H9 (cell line): ENCODE results near the gene TIAM1. TPM values are rescaled to one million over a fixed set of nuclear protein-coding genes. Genes with fewer than 3 reads are reported as not detected.
A peak's percentile ranks its signal among the peaks of the same experiment; 100 is the strongest.

Experiments used
- DNase-seq: peaks from one replicate; pipeline ENCODE4 v3.0.0-alpha.2; 2017
- H2AFZ ChIP-seq: one replicate; pipeline ENCODE4 v1.6.1; 2013; ENCODE audit warnings: mild to moderate bottlenecking, low read length, control low read depth, moderate library complexity
- H2AK5ac ChIP-seq: 2 replicates; pipeline ENCODE4 v1.6.1; 2013; ENCODE audit warnings: low read length, control low read depth, mixed read lengths; ENCODE audit not compliant: insufficient read length
- H2BK120ac ChIP-seq: one replicate; pipeline ENCODE4 v1.6.1; 2013; ENCODE audit warnings: low read depth, mild to moderate bottlenecking, low read length, control low read depth, inconsistent platforms; ENCODE audit not compliant: poor library complexity, severe bottlenecking
- H2BK12ac ChIP-seq: 2 replicates; pipeline ENCODE4 v1.6.1; 2013; ENCODE audit warnings: low read length, control low read depth, mixed read lengths, low read depth; ENCODE audit not compliant: insufficient read length
- H2BK15ac ChIP-seq: 2 replicates; pipeline ENCODE4 v1.6.1; 2013; ENCODE audit warnings: low read depth, low read length, control low read depth
- H2BK20ac ChIP-seq: one replicate; pipeline ENCODE4 v1.6.1; 2013; ENCODE audit warnings: low read depth, mild to moderate bottlenecking, low read length, control low read depth, inconsistent platforms; ENCODE audit not compliant: poor library complexity, severe bottlenecking
- H2BK5ac ChIP-seq: 2 replicates; pipeline ENCODE4 v1.6.1; 2013; ENCODE audit warnings: low read length, control low read depth, mixed read lengths; ENCODE audit not compliant: insufficient read length
- H3K14ac ChIP-seq: 2 replicates; pipeline ENCODE4 v1.6.1; 2013; ENCODE audit warnings: low read length, control low read depth; ENCODE audit not compliant: insufficient read depth
- H3K18ac ChIP-seq: 2 replicates; pipeline ENCODE4 v1.6.1; 2013; ENCODE audit warnings: low read depth, mild to moderate bottlenecking, mixed read lengths, low read length, control low read depth; ENCODE audit not compliant: insufficient read length
- H3K23ac ChIP-seq: 2 replicates; pipeline ENCODE4 v1.6.1; 2013; ENCODE audit warnings: low read length, control low read depth, mixed read lengths, low read depth; ENCODE audit not compliant: insufficient read length
- H3K23me2 ChIP-seq: 2 replicates; pipeline ENCODE4 v1.6.1; 2013; ENCODE audit warnings: low read depth, mild to moderate bottlenecking, mixed read lengths, low read length, control low read depth; ENCODE audit not compliant: insufficient read length, poor library complexity, severe bottlenecking
- H3K27ac ChIP-seq: 2 replicates; pipeline ENCODE4 v1.5.1; 2013; ENCODE audit warnings: low read length, control low read depth, mixed read lengths, low read depth; ENCODE audit not compliant: insufficient read length
- H3K27me3 ChIP-seq: 2 replicates; pipeline ENCODE4 v1.6.1; 2013; ENCODE audit warnings: low read length, control low read depth, inconsistent platforms; ENCODE audit not compliant: insufficient read depth
- H3K4ac ChIP-seq: 2 replicates; pipeline ENCODE4 v1.6.1; 2013; ENCODE audit warnings: low read depth, mild to moderate bottlenecking, control low read depth, inconsistent platforms, low read length, moderate library complexity
- H3K4me1 ChIP-seq: 2 replicates; pipeline ENCODE4 v1.6.1; 2013; ENCODE audit warnings: low read length, control low read depth, inconsistent platforms; ENCODE audit not compliant: insufficient read depth
- H3K4me2 ChIP-seq: 2 replicates; pipeline ENCODE4 v1.6.1; 2013; ENCODE audit warnings: low read length, control low read depth, mixed read lengths; ENCODE audit not compliant: insufficient read length, insufficient read depth
- H3K56ac ChIP-seq: 2 replicates; pipeline ENCODE4 v1.6.1; 2013; ENCODE audit warnings: low read depth, mild to moderate bottlenecking, mixed read lengths, low read length, control low read depth; ENCODE audit not compliant: insufficient read length
- H3K79me1 ChIP-seq: 2 replicates; pipeline ENCODE4 v1.6.1; 2013; ENCODE audit warnings: low read depth, mild to moderate bottlenecking, moderate library complexity, low read length, control low read depth, inconsistent platforms; ENCODE audit not compliant: insufficient read depth, poor library complexity, severe bottlenecking
- H3K79me2 ChIP-seq: 2 replicates; pipeline ENCODE4 v1.6.1; 2013; ENCODE audit warnings: low read length, control low read depth, inconsistent platforms; ENCODE audit not compliant: insufficient read depth
- H3K9ac ChIP-seq: 2 replicates; pipeline ENCODE4 v1.6.1; 2013; ENCODE audit warnings: low read length, control low read depth, mixed read lengths; ENCODE audit not compliant: insufficient read length; ENCODE audit errors: extremely low read depth
- H3K9me3 ChIP-seq: one replicate; pipeline ENCODE4 v1.6.1; 2013; ENCODE audit warnings: low read depth, low read length, inconsistent platforms; ENCODE audit not compliant: control insufficient read depth
- H3T11ph ChIP-seq: one replicate; pipeline ENCODE4 v1.6.1; 2013; ENCODE audit warnings: mild to moderate bottlenecking, low read length, control low read depth, inconsistent platforms
- H4K20me1 ChIP-seq: one replicate; pipeline ENCODE4 v1.6.1; 2013; ENCODE audit not compliant: control insufficient read depth, insufficient read length, insufficient read depth
- H4K5ac ChIP-seq: 2 replicates; pipeline ENCODE4 v1.6.1; 2013; ENCODE audit warnings: low read depth, mild to moderate bottlenecking, mixed read lengths, low read length, control low read depth; ENCODE audit not compliant: insufficient read length
- H4K8ac ChIP-seq: replicated peaks from 2 replicates; pipeline ENCODE4 v1.6.1; 2013; ENCODE audit warnings: low read length, control low read depth, mixed read lengths, low read depth; ENCODE audit not compliant: insufficient read length
- H4K91ac ChIP-seq: 2 replicates; pipeline ENCODE4 v1.6.1; 2013; ENCODE audit warnings: low read depth, mild to moderate bottlenecking, moderate library complexity, mixed read lengths, low read length, control low read depth; ENCODE audit not compliant: insufficient read length
- H3K27ac Mint-ChIP-seq, 3 experiments: 2 replicates in 2 of 3; 3 replicates in 1 of 3; pipeline ENCODE4 v1.8.0; 2020 to 2021; ENCODE audit warnings: mixed read lengths in 3 of 3, mild to moderate bottlenecking in 1 of 3, moderate library complexity in 1 of 3
- H3K27me3 Mint-ChIP-seq: 2 replicates; pipeline ENCODE4 v1.8.0; 2021; ENCODE audit warnings: low read depth, mild to moderate bottlenecking, moderate library complexity, mixed read lengths
- H3K36me3 Mint-ChIP-seq, 3 experiments: 2 replicates in 2 of 3; 3 replicates in 1 of 3; pipeline ENCODE4 v1.8.0; 2020 to 2021; ENCODE audit warnings: low read depth in 3 of 3, mixed read lengths in 3 of 3; ENCODE audit not compliant: insufficient read depth in 1 of 3
- H3K4me1 Mint-ChIP-seq, 2 experiments: 2 replicates each; pipeline ENCODE4 v1.8.0; 2020; ENCODE audit warnings: mixed read lengths in 2 of 2
- H3K4me3 Mint-ChIP-seq, 2 experiments: 2 replicates in 1 of 2; 3 replicates in 1 of 2; pipeline ENCODE4 v1.8.0; 2020 to 2021; ENCODE audit warnings: mild to moderate bottlenecking in 2 of 2, mixed read lengths in 2 of 2, moderate library complexity in 1 of 2
- H3K9me3 Mint-ChIP-seq, 2 experiments: 2 replicates in 1 of 2; 3 replicates in 1 of 2; pipeline ENCODE4 v1.8.0; 2020; ENCODE audit warnings: mild to moderate bottlenecking in 2 of 2, mixed read lengths in 2 of 2, moderate library complexity in 1 of 2
- WGBS: extraction: QIAGEN DNeasy Blood & Tissue Kit; methylation state at CpG from one replicate; pipeline ENCODE4 v1.1.7; 2013; ENCODE audit warnings: missing lambda C conversion rate, low lambda C conversion rate, mixed read lengths; ENCODE audit not compliant: insufficient read length; ENCODE audit errors: extremely low coverage; 5-methylcytosine and 5-hydroxymethylcytosine counted together
- total RNA-seq: library from RNA; stranded (reverse); gene quantifications from 2 replicates; pipeline ENCODE4 v1.2.1, GENCODE V29; 2021
- TF ChIP-seq, protein P1 (sequence below): fragments of 200-600 bp; sonication (generic); conservative IDR thresholded peaks from 3 replicates; pipeline ENCODE4 v1.8.0; 2021; ENCODE audit warnings: antibody characterized with exemption, mild to moderate bottlenecking

Gene TIAM1
- total RNA-seq, 1 experiment from 2014 or later, result 23.1 TPM

DNA sequence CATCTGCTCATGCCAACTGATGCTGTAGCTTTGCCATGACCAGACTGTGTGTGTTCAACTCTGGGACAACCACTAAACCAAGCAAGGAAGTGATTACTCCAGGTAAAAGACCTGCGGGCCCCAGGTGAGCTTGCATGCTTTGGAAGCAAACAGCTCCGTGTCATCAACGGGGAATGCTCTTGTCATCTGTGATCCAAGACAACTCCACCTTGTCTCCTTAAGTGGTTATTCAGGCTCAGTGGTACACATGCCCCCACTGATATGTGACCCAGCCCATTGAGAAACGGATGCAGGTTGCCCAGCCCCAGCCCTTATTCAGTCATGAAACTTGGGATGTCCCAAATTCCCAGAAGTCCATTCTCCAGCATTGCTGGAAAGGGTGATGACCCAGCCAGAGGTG, 89.0 kb downstream of the TIAM1 start:
- H2BK20ac ChIP-seq, result no peak overlapping the region

More for the DNA sequence above, 89.0 kb downstream of the TIAM1 start:
- H2BK120ac ChIP-seq, result no peak overlapping the region
- H2BK5ac ChIP-seq, result no peak overlapping the region
- H3K4me1 ChIP-seq, result peaks cover 6% of the 10 kb centered on the region
- Mint-ChIP-seq H3K36me3 (peaks cover 0 to 6% (median 2%) of the 10 kb centered on the region in 3 experiments; a peak in 4 of 7 replicates), H3K27ac (peak overlapping the region; percentile 4 to 57 (median 48); a peak in 1 of 7 replicates), H3K4me3 (no peak overlapping the region), H3K4me1 (peaks cover 44 to 49% of the 10 kb centered on the region in 2 experiments), H3K9me3 (no peaks in the 10 kb centered on the region), H3K27me3 (no peaks in the 10 kb centered on the region)
- H3K79me1 ChIP-seq, result no peaks in the 10 kb centered on the region
- no peak overlapping the region for H2BK12ac ChIP-seq
- H3K23me2 ChIP-seq, result no peaks in the 10 kb centered on the region
- no peak for DNase-seq
- no peak overlapping the region for H3T11ph ChIP-seq
- no peaks in the 10 kb centered on the region for H3K27me3 ChIP-seq
- no peak overlapping the region for H2AFZ ChIP-seq
- H3K9me3 ChIP-seq, result no peaks in the 10 kb centered on the region
- H2BK15ac ChIP-seq, result no peak overlapping the region
- no peak overlapping the region for H4K5ac ChIP-seq
- no peak overlapping the region for H2AK5ac ChIP-seq
- no peak overlapping the region for H3K4ac ChIP-seq
- no peak overlapping the region for H3K23ac ChIP-seq
- H3K18ac ChIP-seq, result no peak overlapping the region
- TF ChIP-seq, protein P1, sequence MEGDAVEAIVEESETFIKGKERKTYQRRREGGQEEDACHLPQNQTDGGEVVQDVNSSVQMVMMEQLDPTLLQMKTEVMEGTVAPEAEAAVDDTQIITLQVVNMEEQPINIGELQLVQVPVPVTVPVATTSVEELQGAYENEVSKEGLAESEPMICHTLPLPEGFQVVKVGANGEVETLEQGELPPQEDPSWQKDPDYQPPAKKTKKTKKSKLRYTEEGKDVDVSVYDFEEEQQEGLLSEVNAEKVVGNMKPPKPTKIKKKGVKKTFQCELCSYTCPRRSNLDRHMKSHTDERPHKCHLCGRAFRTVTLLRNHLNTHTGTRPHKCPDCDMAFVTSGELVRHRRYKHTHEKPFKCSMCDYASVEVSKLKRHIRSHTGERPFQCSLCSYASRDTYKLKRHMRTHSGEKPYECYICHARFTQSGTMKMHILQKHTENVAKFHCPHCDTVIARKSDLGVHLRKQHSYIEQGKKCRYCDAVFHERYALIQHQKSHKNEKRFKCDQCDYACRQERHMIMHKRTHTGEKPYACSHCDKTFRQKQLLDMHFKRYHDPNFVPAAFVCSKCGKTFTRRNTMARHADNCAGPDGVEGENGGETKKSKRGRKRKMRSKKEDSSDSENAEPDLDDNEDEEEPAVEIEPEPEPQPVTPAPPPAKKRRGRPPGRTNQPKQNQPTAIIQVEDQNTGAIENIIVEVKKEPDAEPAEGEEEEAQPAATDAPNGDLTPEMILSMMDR, result no peak
- no peak overlapping the region for H3K9ac ChIP-seq
- H3K27ac ChIP-seq, result no peak overlapping the region
- H3K4me2 ChIP-seq, result no peak overlapping the region
- H3K56ac ChIP-seq, result no peak overlapping the region
- H3K79me2 ChIP-seq, result no peaks in the 10 kb centered on the region
- H3K14ac ChIP-seq, result no peak overlapping the region
- H4K91ac ChIP-seq, result no peak overlapping the region
- H4K20me1 ChIP-seq, result no peaks in the 10 kb centered on the region
- H4K8ac ChIP-seq, result no peak overlapping the region
- no CpG with 5 or more reads among the region's 4 CpGs for WGBS
